ENCODE data around the gene TADA2A. TPM values are rescaled to one million over a fixed set of nuclear protein-coding genes. Genes with fewer than 3 reads are reported as not detected.

The TADA2A gene, protein sequence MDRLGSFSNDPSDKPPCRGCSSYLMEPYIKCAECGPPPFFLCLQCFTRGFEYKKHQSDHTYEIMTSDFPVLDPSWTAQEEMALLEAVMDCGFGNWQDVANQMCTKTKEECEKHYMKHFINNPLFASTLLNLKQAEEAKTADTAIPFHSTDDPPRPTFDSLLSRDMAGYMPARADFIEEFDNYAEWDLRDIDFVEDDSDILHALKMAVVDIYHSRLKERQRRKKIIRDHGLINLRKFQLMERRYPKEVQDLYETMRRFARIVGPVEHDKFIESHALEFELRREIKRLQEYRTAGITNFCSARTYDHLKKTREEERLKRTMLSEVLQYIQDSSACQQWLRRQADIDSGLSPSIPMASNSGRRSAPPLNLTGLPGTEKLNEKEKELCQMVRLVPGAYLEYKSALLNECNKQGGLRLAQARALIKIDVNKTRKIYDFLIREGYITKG
- 8.2 TPM for total RNA-seq

DNA sequence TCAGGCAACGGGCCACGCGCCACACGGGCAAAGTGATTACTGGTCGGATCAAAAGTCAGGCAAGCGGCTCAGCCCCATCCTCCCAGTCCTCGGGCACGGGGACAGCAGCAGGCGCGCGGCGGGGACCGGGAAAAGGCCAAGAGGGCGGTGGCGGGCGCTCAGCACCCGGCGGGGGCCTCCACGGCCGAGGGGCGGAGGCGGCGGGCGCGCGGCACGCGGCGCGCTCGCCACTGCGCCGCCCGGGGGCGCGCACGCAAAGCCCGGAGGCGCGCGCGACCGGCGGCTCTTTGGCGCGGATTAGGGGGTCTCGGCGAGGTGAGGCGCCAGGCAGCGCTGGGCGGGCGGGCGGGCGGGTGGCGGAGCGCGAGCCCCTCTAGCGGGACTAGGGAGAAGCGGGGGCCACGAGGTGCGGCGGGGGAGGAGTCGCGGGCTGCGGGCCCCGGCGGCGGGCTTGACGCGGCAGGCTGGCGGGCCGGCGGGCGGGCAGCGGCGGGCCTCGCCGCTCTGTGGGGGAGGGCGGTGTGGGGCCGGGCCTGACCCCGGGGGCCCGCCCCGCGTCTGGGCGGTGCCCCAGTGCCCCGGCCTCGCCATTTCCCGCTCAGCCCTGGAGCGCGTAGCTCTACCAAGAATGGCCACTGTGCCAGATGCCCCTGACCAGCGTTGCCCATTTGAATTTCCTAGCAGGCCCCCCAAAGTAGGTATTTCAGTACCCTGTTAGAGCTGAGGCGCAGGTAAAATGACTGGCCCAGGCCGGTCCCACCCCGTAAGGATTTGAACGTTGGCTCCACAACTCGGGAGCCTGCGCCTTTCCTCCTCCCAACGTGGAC is at the start of gene TADA2A, which contains the start of gene ACACA:
TSS of gene TADA2A (plus strand) at position 252 of the 827 bp plus-strand sequence. CDS start 4,480 bp downstream, outside the sequence.
TSS of gene ACACA (minus strand) at position 202 of the 827 bp plus-strand sequence. CDS start 537 bp downstream, outside the sequence.
- ATAC-seq: peak; percentile 95

DNA sequence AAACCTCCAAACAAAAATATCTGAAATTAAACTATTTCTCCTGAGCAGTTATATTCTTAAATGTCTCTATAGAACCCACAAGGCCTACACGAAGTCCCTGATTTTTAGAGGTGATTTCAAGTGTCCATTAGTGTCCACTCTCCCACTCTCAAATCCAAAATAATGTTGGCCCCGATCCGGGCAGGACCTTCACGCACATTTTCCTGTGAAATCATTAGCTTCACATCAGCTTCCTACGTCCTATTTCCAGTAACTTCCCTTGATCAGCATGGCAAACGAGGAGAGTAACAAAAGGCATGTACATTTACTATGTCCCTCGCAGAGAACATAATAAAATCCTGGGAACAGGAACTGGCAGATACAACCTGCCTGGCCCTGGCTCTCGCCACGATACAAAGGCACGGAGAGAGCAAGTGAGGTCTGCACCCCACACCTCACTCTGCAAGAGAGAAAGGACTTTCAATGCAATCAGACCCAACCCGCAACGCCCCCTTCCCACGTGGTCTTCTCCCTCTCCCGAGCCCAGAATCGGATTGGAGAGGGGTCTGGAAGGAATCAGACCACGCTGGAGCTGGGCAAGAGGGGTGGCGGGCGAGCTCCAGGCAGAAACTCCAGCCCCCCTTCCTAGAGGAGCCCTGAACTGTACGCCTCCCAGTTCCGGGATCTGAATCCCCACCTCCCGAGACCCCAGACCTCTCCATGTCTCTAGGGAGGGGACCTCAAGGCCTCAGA is 48.4 kb upstream of the TADA2A start:
- peak; percentile 15 for ATAC-seq

DNA sequence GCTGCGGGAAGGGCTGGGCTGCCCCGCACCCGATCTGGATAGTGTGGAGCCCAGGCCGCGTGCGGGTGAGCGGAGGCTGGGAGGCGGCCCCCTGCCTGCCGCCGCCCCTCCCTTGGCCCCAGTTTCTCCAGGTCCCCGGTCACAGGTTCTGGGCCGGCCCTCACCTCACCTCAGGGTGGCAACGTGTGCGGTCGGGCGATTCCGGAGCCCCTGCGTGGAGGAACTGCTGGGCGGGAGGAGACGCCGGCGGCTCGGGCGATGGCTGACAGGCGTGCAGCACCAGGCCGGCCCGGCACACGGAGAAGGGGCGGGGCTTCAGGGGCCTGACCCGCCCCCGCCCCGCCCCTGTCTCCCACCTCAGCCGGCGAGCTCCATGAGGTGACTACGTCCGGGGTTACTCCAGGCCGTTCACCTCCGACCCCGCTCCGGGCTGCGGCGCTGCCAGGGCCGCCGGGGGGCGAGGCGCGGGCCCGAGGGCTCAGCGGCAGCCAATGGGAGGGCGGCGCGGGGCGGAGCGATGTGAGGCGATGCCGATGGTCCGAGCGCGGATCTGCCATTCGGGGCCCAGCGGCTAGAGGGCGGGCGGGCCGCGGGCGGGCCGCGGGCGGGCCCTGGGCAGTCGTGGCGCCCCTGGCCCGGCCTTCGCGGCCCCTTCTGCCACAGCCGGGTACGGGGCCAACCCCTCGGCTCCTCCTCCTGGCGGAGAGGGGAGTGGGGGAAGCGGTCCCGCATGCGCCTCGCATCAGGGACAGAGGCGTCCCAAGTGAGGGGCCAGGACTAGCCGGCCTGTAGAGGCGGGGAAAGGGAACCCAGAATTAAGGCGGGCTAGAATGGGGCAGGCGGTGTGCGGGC is 47.6 kb upstream of the TADA2A start:
- peak; percentile 89 for ATAC-seq

DNA sequence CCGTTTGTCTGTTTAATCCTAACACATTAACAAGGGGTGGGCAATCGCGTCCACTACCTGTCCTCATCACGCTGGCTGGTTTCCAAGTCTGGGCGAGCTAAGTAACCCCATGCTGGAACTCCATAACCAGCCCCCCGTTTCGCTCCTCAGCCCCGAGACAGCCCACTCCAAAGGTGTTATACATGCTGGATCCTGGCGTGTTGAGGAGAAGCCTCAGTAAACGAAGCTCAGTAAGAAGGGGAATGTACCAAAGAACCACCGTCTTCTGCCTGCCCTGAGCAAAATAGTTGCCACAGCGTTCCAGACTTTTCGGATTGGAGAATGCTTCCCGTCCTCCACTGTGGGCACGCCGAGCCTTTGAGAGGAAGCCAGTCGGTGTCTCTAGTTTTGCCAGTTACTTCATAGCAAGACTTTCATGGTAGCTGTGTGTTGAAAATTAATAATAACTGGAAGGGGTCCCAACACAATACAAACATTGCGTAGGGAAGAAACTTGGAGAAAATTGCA is 47.0 kb upstream of the TADA2A start:
- ATAC-seq: no peak

DNA sequence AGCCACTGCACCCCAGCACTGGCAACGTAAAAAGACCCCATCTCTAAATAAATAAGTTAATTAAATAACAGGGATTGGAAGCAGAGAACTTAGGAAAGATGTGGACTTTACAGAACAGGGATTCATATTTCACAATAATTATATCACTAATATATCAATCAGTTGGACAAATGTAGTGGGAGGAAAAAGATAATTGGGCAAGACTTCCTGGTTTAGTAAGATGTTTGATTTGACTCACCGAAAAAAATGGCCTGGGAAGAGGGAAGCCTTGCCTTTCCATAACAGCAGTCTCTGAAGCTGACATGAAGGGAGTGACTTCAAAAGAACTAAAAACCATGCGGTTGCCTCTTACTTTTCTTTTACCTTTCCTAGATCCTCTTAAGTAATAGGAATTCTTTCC is 46.1 kb upstream of the TADA2A start:
- ATAC-seq: no peak

DNA sequence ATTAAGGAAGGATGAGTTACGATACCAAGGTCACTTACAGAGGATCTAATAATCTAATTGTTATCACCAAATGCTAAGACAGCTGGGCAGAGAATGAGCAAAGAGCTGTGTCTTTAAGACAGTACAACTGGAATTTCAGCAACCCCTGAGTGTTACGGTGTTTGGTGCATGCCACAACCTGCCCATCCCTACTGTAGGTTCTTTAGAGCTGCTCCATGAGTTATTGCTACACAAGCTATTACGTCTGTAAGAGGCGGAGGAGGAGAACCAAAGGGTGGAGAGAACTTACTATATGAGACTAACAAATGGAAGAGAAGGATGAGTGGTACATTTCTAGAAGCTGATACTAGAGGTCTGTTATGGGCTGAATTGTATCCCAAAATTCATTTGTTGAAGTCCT is 45.1 kb upstream of the TADA2A start:
- ATAC-seq: peak; percentile 76

DNA sequence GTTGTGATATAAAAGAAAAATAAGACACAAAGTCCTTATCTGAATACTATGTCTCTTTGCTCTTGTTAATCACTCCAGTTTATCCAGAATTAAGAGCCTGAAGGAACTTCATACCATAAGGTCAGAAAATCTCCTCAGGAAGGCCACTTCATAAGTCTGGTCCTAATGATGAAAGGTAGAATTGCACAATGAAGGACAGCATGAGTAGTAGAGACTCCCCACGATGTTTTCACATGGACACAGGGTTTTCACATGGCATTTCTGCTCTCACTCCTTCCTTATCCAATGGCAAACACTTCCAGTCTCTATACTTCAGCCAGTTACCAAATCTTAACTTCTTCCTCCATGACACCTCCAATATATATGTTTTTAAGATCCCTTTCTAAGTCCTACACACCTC is 41.1 kb upstream of the TADA2A start:
- no peak for ATAC-seq

DNA sequence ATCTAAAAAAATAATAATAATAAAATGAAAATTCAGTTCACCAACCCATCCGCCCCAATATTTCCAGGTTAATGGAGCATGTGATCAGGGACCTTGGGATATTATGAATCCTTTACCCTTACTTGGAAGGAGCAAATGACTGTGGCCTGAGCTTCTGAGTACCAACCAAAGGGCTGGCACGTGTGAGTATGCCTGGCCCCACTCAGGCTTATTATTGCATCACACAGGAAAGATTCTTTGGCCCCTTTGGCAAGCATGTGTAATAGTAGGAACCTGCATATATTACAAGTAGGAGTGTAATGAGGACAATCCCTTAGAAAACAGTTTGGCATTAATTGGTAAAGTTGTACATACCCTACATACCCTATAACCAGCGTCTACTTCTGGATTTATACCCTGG is 38.1 kb upstream of the TADA2A start:
- ATAC-seq: peak; percentile 33

DNA sequence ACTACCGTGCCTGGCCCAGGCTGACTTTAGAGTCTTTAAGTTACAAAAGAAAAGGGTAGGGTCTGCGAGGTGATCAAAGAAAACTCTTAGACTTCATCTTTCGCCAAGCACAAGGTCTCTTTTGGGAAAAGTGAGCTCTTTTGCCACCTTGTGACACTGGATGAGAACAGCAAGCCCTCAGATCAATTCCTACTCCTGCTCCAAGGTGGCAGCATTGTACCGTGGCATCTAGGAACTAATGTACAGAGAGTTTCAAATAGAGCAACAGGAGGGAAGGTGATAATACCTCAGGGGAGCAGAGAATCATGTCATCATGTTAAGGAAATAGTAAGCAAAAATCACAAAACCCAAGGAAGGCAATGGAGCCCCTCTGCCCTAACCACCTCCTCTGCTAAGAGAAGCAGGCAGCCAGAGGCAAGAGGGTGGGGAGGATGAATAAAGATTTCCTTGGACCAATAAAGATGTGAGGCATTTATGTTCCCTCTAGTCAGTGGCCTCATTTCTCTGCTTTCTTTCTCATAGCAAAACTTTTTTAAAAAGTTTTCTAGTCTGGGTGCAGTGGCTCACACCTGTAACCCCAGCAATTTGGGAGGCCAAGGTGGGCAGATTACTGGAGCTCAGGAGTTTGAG is 33.0 kb upstream of the TADA2A start:
- ATAC-seq: peak; percentile 94

DNA sequence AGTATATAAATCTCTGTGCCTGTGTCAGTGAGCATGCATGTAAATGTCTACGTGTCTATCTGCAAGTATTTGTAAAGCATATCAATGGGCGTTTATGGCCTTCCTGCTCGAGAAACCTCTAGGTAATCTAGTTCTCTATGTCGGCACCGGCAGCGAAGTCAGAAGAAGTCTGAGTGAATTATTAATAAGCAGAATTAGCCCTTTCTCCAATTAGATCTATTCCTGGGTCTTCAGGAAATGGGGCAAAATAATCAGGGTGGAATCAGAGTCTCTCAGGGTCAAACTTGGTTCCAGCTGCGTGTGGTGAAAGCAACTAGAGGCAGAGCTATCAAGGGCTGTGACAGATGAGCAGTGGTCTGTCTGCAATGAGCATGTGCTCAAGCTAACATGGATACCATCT is 31.0 kb upstream of the TADA2A start, which contains the start of gene C17orf78:
TSS of gene C17orf78 (plus strand) at position 280 of the 400 bp plus-strand sequence. CDS start at position 388, 108 bp downstream.
- no peak for ATAC-seq

DNA sequence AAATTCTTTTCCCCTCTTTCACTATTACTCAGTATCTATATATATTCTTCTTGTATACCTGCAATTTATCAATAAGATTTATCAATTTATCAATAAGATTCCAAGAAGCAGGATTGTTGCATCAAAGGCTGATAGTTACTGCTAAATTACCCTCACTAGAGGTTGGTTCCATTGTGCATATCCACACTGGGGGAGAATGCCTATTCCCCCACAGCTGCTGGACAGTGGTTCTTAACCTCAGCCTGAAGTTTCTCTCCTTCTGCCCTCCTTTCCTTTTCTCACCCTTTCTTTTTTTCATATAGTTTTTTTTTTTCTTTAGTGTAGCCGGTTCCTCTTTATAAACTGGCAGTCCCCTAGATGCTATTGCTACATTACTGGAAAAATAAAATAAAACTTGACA is 24.6 kb upstream of the TADA2A start:
- ATAC-seq: no peak

DNA sequence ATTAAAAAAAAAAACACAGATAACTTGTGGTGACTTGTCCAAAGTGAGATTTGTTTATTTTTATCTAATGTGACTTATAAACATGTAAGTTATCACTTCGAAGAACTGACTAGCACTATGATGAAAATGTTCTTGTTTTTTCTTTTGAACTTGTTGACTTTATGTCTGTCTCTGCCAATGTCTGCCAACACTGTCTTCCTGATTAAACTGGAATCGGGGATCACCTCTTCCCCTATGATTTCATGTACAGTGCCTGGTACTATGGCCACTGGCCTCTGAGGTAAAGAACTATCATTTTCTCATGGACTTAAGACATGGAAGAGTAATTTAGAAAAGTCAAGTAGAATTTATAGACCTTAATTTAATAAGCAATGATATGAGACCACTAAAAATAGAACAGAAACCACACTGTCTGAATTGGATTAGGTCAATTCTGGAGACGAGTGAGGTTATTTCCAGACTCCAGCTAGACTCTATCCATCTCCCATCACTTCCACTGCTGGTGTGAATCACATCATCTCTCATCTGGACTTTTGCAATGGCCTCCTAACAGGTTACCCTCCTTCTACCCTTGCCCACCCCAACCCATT is 22.0 kb upstream of the TADA2A start:
- no peak for ATAC-seq

DNA sequence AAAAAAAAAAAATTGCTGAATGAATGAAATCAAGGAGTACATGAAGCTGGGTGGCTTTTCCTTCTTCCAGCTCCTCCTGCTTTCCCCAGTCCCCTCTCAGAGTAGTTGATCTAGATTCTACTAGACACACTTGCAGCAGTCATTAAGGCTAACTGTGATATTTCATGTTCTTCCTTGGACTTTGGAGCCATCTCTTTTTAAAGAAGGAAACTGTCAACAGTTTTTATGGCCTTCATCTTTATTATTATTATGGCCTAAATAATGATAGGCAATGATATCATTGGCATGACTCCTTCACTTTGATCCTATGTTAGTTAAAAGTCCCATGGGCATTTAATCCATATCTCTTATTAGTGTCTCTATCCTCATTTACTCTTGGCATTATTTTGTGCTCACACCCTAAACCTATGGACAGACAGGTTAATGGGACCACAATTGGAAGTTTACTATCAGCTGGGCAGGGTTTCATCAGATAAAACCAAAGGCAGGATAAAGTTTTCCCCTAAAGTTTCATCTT is 21.2 kb upstream of the TADA2A start:
- no peak for ATAC-seq

DNA sequence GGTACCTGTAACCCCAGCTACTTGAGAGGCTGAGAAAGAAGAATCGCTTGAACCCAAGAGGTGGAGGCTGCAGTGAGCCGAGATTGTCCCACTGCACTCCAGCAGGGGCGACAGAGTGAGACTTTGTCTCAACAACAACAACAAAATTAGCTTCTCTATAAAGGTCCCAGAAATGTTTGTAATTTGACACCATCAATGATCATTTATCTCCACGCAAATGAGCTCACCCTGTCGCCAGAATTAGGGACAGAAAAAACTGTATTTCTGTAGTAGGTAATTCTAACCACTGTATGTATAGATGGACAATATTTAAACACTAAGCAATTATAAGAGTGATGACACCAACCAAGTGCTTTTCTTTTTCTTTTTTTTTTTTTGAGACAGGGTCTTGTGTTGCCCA is 20.2 kb upstream of the TADA2A start:
- ATAC-seq: no peak

DNA sequence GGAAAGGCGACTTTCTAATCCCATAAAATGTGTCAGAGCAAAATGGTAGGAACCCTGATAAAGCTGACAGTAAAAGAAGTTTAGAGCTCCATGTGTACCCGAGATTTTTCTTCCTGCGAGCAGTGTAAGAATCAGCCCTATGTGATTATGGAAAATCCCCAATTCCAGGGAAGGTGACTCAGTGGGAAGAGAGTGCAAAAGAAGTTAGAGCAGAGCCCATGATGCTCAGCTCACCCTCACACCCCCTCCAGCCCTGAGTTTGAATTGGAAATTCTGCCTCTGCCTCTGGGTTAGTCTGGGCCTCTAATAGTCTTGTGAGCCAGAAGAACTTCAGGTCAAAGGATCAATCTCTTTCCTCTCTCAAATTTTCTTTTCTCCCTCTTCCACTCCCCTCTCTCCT is 18.4 kb upstream of the TADA2A start:
- no peak for ATAC-seq

DNA sequence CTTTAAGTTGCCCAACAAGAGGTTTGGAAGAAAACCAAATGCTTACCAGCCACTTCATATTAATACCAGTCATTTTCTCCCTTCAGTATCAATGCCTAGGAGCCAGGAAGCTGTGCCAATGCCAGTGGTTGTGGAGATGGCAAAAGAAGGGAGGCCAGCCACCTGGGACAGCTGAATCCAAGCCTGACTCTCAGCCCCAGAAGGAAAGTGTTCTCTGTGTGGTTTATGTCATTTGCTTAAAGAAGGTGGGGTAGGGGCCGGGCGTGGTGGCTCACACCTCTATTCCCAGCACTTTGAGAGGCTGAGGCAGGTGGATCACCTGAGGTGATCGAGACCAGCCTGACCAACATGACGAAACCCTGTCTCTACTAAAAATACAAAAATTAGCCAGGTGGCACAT is 17.5 kb upstream of the TADA2A start:
- no peak for ATAC-seq

DNA sequence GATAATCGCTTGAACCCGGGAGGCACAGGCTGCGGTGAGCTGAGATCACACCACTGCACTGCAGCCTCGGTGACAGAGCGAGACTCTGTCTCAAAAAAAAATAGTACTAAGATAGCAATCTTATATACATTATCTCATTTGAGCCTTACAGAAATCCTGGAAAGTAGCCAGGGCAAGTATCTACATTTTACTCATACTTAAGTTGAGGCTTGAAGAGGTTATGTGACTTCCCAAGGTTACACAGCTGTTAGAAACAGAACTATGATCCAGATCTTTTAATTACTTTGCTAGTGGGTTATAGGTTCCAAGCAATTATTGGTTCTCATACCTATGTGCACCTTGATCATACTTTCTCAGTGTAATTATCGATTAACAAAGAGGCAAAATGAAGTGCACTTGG is 15.5 kb upstream of the TADA2A start:
- no peak for ATAC-seq

DNA sequence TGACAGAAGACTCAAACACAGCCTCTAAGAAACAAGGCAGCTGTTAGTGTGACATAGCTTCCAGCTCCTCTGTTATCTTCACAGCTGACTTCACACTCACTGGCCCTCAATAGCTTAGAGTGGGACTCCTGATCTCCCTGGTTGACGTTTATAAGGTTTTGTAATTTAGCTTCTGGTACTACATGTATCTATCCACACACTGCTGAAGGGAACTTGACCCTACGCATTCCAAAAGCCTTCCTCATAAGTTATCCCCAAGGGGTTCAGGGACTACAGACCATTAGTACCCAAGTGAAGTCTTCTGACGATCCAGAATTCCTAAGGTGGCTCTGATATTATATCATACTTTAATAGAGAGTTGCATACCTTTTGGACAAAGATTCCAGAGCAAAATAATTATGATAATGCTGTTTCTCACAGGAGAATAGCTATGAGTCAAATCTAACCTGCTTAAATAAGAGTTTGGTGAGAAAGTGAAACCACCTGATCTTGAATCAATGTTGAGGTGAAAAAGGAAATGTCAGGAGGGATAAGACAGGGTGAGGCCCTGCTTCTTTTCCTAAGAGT is 14.6 kb upstream of the TADA2A start:
- no peak for ATAC-seq

DNA sequence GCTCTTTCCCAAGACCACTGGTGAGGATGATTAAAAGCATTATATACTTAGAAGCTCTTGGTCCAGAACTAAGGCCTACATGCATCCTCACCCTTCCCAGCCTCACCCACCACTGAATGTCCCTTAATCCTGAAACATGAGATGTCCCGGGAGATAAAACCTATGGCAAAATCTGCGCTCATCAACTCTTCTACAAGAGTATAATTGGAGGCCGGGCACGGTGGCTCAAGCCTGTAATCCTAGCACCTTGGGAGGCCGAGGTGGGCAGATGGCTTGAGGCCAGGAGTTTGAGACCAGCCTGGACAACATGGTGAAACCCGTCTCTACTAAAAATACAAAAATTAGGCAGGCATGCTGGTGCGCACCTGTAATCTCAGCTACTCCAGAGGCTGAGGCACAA is 13.3 kb upstream of the TADA2A start:
- ATAC-seq: no peak

DNA sequence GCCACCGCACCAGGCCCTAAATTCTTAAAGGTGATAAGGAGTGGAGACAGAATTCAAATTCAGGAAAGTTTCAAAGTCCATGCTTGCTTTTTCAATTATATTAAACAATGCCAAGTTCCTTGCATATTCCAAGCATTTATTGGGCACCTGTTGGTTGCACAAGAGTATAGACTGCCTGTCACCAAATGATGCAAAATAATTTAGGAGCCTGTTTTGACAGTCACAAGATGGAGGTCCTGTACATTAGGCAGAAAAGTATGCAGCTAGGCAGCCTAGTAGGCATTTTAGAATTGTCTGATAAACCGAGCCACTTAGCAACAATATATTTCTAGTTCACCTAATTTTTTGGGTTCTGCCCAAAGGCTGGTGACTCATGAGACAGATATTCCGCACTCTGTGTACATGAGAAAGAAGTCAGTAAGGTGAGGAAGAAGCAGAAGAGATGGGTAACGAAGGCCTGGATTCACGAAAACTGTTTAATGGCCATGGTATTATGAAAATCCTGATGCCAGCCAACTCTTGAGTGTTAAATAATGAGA is 7.4 kb upstream of the TADA2A start:
- ATAC-seq: peak; percentile 69
